OCI-LY7 (cell line): ENCODE results near the gene SLC35F4. TPM values are rescaled to one million over a fixed set of nuclear protein-coding genes. Genes with fewer than 3 reads are reported as not detected.

Source experiments
- BruUV-seq: library from RNA; stranded (reverse); fragments of 400-500 nt; replicated peaks from 2 replicates; lab custom pipeline; 2021; lab: Mats Ljungman, UMichigan
- CTCF ChIA-PET: fragments of 300-600 bp; sonication (Branson Sonifier 250); formaldehyde crosslinking; loops from one replicate; lab custom pipeline; 2022; ENCODE audit warnings: antibody characterized with exemption; ENCODE audit not compliant: unreplicated experiment; lab: Charles Lee
- POLR2A ChIA-PET: fragments of 300-600 bp; sonication (Branson Sonifier 250); formaldehyde crosslinking; loops from one replicate; lab custom pipeline; 2022; ENCODE audit warnings: antibody characterized with exemption; lab: Charles Lee
- DNase-seq: peaks from one replicate; pipeline ENCODE4 v3.0.0-alpha.2; 2015; ENCODE audit warnings: low spot score
- H2AFZ ChIP-seq: fragments of 200-600 bp; sonication (generic), shearing (Covaris generic); 2 replicates; pipeline ENCODE4 v1.6.1; 2014; ENCODE audit warnings: mild to moderate bottlenecking, antibody characterized with exemption, low read length, moderate library complexity
- H3K27ac ChIP-seq: fragments of 200-600 bp; sonication (generic); 2 replicates; pipeline ENCODE4 v1.5.1; 2014; ENCODE audit warnings: mixed run types, low read depth, mild to moderate bottlenecking, moderate library complexity, low read length, inconsistent platforms; ENCODE audit not compliant: poor library complexity, severe bottlenecking
- H3K36me3 ChIP-seq: fragments of 200-600 bp; sonication (generic); 2 replicates; pipeline ENCODE4 v1.6.1; 2014; ENCODE audit warnings: mild to moderate bottlenecking, antibody characterized with exemption, low read length, moderate library complexity, mixed read lengths; ENCODE audit not compliant: insufficient read depth
- H3K4me1 ChIP-seq: fragments of 200-600 bp; sonication (generic); 2 replicates; pipeline ENCODE4 v1.5.1; 2014; ENCODE audit warnings: mild to moderate bottlenecking, low read length; ENCODE audit not compliant: insufficient read depth, poor library complexity, severe bottlenecking
- H3K4me2 ChIP-seq: fragments of 200-600 bp; sonication (generic); 2 replicates; pipeline ENCODE4 v1.6.1; 2014; ENCODE audit warnings: mild to moderate bottlenecking, low read length
- H3K4me3 ChIP-seq: fragments of 200-600 bp; sonication (generic); 2 replicates; pipeline ENCODE4 v1.5.1; 2014; ENCODE audit warnings: mild to moderate bottlenecking, low read depth, low read length; ENCODE audit not compliant: poor library complexity, severe bottlenecking
- H3K79me2 ChIP-seq: fragments of 200-600 bp; sonication (generic); 2 replicates; pipeline ENCODE4 v1.6.1; 2016; ENCODE audit warnings: low read depth, mild to moderate bottlenecking, low read length, moderate library complexity, mixed read lengths; ENCODE audit not compliant: insufficient read depth
- H3K9me2 ChIP-seq: fragments of 200-600 bp; sonication (generic); 2 replicates; pipeline ENCODE4 v1.6.1; 2016; ENCODE audit warnings: mild to moderate bottlenecking, low read length, mixed read lengths; ENCODE audit not compliant: insufficient read depth
- H3K9me3 ChIP-seq: fragments of 200-600 bp; sonication (generic); 2 replicates; pipeline ENCODE4 v1.6.1; 2014; ENCODE audit warnings: mild to moderate bottlenecking, mixed run types, low read length, mixed read lengths
- H4K20me1 ChIP-seq: fragments of 200-600 bp; sonication (generic); 2 replicates; pipeline ENCODE4 v1.6.1; 2014; ENCODE audit warnings: mild to moderate bottlenecking, antibody characterized with exemption, low read length, moderate library complexity, mixed read lengths; ENCODE audit not compliant: insufficient read depth
- EZH2phosphoT487 ChIP-seq: fragments of 200-600 bp; sonication (generic); IDR thresholded peaks from 2 replicates; pipeline ENCODE4 v1.6.1; 2018; ENCODE audit warnings: low read depth, borderline replicate concordance, mild to moderate bottlenecking, mixed run types, antibody characterized with exemption, low read length, moderate library complexity, mixed read lengths
- intact Hi-C: fragments of 100-400 bp; cut with micrococcal nuclease; formaldehyde crosslinking; loops from one replicate; pipeline ENCODE4 v1.10.0; 2022; ENCODE audit not compliant: unreplicated experiment
- total RNA-seq, 2 experiments: library from RNA; depleted of rRNA in 1 of 2; stranded (reverse); fragments of >200 nt in 1 of 2; shearing (Covaris generic) in 1 of 2; gene quantifications; 2 replicates each; pipeline ENCODE4 v1.2.3, GENCODE V29; 2014 to 2022
- TF ChIP-seq, protein P1 (sequence below): fragments of 200-600 bp; sonication (generic); conservative IDR thresholded peaks from 2 replicates; pipeline ENCODE4 v1.5.1; 2014; ENCODE audit warnings: mild to moderate bottlenecking, antibody characterized with exemption, low read length, moderate library complexity, mixed read lengths

Gene SLC35F4
- total RNA-seq, 2 experiments from 2014 or later, result not detected

DNA sequence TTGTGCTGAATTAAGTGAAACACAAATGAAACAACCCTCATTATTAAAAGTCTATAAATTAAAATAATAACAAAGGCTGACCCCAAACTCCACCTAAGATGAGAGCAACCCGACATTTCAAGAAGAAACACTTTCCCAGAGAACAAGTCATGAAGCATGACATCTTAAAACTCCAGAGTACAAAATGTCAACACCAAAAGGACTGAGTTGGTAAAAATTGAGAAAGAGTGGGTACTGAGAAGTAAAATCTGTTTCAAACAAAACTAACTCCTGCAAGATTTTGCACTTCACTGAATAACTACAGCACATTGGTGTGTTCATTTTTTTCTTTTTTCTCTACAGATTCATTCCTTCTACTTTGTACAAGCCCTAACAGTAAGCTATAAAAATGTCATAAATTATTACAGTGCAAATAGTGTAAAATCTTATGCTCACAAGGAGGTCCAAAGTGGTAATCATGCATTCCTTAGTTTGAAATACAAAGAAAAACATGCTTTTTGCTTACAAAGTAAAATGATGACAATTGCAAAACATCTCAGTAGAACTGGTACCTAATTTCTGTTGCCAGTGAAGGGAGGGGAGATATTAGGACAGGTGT lies 31.8 kb downstream of the SLC35F4 start:
- Histone ChIP-seq H2AFZ (no peak overlapping the region), H4K20me1 (no peaks in the 10 kb centered on the region), H3K4me2 (no peak overlapping the region), H3K36me3 (no peaks in the 10 kb centered on the region), H3K9me3 (no peaks in the 10 kb centered on the region), H3K79me2 (no peaks in the 10 kb centered on the region), H3K27ac (no peak overlapping the region), H3K9me2 (no peaks in the 10 kb centered on the region), H3K4me1 (no peaks in the 10 kb centered on the region), H3K4me3 (no peak overlapping the region)
- ChIA-PET POLR2A (no interaction called here), CTCF (no interaction called here)
- TF ChIP-seq, protein P1, sequence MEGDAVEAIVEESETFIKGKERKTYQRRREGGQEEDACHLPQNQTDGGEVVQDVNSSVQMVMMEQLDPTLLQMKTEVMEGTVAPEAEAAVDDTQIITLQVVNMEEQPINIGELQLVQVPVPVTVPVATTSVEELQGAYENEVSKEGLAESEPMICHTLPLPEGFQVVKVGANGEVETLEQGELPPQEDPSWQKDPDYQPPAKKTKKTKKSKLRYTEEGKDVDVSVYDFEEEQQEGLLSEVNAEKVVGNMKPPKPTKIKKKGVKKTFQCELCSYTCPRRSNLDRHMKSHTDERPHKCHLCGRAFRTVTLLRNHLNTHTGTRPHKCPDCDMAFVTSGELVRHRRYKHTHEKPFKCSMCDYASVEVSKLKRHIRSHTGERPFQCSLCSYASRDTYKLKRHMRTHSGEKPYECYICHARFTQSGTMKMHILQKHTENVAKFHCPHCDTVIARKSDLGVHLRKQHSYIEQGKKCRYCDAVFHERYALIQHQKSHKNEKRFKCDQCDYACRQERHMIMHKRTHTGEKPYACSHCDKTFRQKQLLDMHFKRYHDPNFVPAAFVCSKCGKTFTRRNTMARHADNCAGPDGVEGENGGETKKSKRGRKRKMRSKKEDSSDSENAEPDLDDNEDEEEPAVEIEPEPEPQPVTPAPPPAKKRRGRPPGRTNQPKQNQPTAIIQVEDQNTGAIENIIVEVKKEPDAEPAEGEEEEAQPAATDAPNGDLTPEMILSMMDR, result no peak
- TF ChIP-seq EZH2phosphoT487, result no peak
- DNase-seq, result no peak
- intact Hi-C loops, result no loop called here
- BruUV-seq, result no TSS peak

DNA sequence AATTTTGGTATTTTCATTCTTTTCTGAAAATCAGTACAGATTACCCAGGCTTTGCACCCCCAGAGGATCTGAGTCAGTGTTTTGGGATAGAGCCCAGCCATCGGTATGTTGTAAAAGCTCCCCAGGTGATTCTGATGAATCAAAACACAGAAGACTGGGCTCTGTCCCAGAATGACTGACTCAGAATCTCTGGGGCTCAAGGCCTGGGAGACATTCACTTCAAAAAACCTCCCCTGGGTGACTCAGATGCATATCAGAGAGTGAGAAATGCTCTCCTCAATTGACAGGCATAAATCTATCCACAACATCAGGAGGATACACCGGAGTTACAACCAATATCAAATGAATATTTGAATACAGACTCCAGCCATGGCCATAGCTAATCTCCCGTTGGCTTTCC lies 32.6 kb downstream of the SLC35F4 start:
- no peaks in the 10 kb centered on the region for H3K79me2 ChIP-seq
- TF ChIP-seq, protein P1, result no peak
- TF ChIP-seq EZH2phosphoT487, result no peak
- ChIA-PET CTCF (no interaction called here), POLR2A (no interaction called here)
- intact Hi-C loops, result no loop called here
- H3K27ac ChIP-seq, result no peak overlapping the region
- no peaks in the 10 kb centered on the region for H3K4me1 ChIP-seq
- no TSS peak for BruUV-seq
- H3K9me3 ChIP-seq, result no peaks in the 10 kb centered on the region
- H3K4me2 ChIP-seq, result no peak overlapping the region
- no peaks in the 10 kb centered on the region for H3K36me3 ChIP-seq
- H4K20me1 ChIP-seq, result no peaks in the 10 kb centered on the region
- DNase-seq, result no peak
- no peaks in the 10 kb centered on the region for H3K9me2 ChIP-seq
- no peak overlapping the region for H3K4me3 ChIP-seq
- H2AFZ ChIP-seq, result no peak overlapping the region

DNA sequence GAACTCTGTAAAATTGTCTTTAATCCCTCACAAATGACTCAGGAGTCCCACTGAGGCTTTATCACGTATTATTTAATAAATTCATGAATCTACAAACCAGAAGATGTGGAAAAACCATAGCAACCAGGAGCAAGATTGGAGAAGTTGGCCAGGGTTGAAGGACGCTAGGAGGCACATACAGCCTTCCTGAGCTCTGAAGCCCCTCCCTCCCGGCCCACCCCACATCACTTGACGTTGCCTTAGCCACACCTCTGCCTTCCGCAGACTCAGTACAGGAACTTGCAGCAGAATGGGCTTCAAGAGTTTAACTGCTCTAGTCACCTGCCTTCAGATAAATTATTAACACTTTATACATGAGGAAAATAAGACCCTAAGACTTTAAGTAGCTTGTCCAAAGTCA lies 33.9 kb downstream of the SLC35F4 start:
- Histone ChIP-seq H3K4me1 (no peaks in the 10 kb centered on the region), H3K9me3 (no peaks in the 10 kb centered on the region), H3K9me2 (no peaks in the 10 kb centered on the region), H3K79me2 (no peaks in the 10 kb centered on the region), H3K36me3 (no peaks in the 10 kb centered on the region), H3K27ac (no peak overlapping the region), H3K4me3 (no peak overlapping the region), H2AFZ (0 out of 2 replicates have a peak overlapping the region, but pooled peaks have one; percentile 9), H4K20me1 (no peaks in the 10 kb centered on the region), H3K4me2 (no peak overlapping the region)
- TF ChIP-seq EZH2phosphoT487, result no peak
- TF ChIP-seq, protein P1, result no peak
- no TSS peak for BruUV-seq
- CTCF ChIA-PET, result no interaction called here
- intact Hi-C loops, result no loop called here
- peak; percentile 33 for DNase-seq
- POLR2A ChIA-PET, result interaction anchor here (0.7 kb wide), 1 partner anchor 34 kb away, joined by 6 read pairs; no protein-coding TSS in a partner anchor
